ENCODE measurements around the gene HIBADH. TPM values are rescaled to one million over a fixed set of nuclear protein-coding genes. Genes with fewer than 3 reads are reported as not detected.

Gene HIBADH
- total and polyA plus RNA-seq, 2 donors (not counting 3 experiments of a cell fraction or from before 2014, with no cell fraction given), result 22.6 to 30.5 TPM

- BruUV-seq (replicated peaks), result no TSS peak
- intact Hi-C loops (cut with micrococcal nuclease), result no loop called here
- Histone ChIP-seq H3K9me1 (replicated peaks; ENCODE audit: control insufficient read depth, extremely low read depth, insufficient read depth, low read length) (no peaks in the 10 kb centered on the region), H3K9ac (replicated peaks; ENCODE audit: extremely low read depth, insufficient read depth, low read length) (no peak overlapping the region), H4K20me1 (replicated peaks; ENCODE audit: control insufficient read depth, extremely low read depth, insufficient read depth, low read length) (no peaks in the 10 kb centered on the region), H3K79me2 (ENCODE audit: control insufficient read depth, insufficient read depth, low read length) (no peaks in the 10 kb centered on the region), H3K4me1 (ENCODE audit: control insufficient read depth, extremely low read depth, insufficient read depth, low read length) (no peaks in the 10 kb centered on the region), H3K27ac (ENCODE audit: insufficient read depth, low read depth, low read length) (no peak overlapping the region), H3K27me3 (ENCODE audit: control insufficient read depth in 2 of 2, insufficient read depth in 2 of 2, low read length in 2 of 2) (no peaks in the 10 kb centered on the region), H3K9me3 (replicated peaks; ENCODE audit: control insufficient read depth, insufficient read depth, low read length) (no peaks in the 10 kb centered on the region), H3K36me3 (ENCODE audit: control insufficient read depth in 2 of 2, extremely low read depth in 1 of 2, insufficient read depth in 2 of 2, low read length in 2 of 2) (no peaks in the 10 kb centered on the region), H3K4me2 (ENCODE audit: insufficient read depth, low read length) (no peak overlapping the region), H3K4me3 (replicated peaks in 1 of 3; ENCODE audit: insufficient read depth in 1 of 3, low read depth in 1 of 3, low read length in 3 of 3) (no peak overlapping the region), H2AFZ (ENCODE audit: low read depth, low read length) (no peak overlapping the region)
- DNase-seq (ENCODE audit: low read depth, low spot score), result no peak
- no peak for TF ChIP-seq JUN (IDR thresholded peaks at IDR 0.05; ENCODE audit: borderline replicate concordance, insufficient read depth, insufficient read length, low read depth)
- TF ChIP-seq MYC (IDR thresholded peaks at IDR 0.05; ENCODE audit: low read depth, low read length), result no peak
- TF ChIP-seq POLR2AphosphoS5 (IDR thresholded peaks at IDR 0.05; ENCODE audit: insufficient read depth, low read depth, low read length), result no peak
- no peak for TF ChIP-seq EZH2 (IDR thresholded peaks at IDR 0.05; ENCODE audit: borderline replicate concordance, low read depth, low read length, severe bottlenecking)
- no peak for TF ChIP-seq FOS (IDR thresholded peaks at IDR 0.05; ENCODE audit: borderline replicate concordance, insufficient read depth, low read length)
- no peak for TF ChIP-seq CTCF (IDR thresholded peaks at IDR 0.05; ENCODE audit: extremely low read depth in 1 of 2, insufficient read depth in 1 of 2, low read depth in 1 of 2, low read length in 2 of 2)
- no peak for TF ChIP-seq POLR2A (IDR thresholded peaks at IDR 0.05; ENCODE audit: low read depth, low read length)
- TF ChIP-seq MAX (IDR thresholded peaks at IDR 0.05; ENCODE audit: insufficient read depth, insufficient read length), result no peak
- no peak for TF ChIP-seq GATA2 (IDR thresholded peaks at IDR 0.05; ENCODE audit: insufficient read depth, insufficient read length, low read depth, low read length)
- ChIA-PET POLR2A (no interaction called here), CTCF (interaction anchor here (0.8 to 2.1 kb wide), 8 partner anchors 8 to 433 kb away, joined by 3 to 7 read pairs (median 3); no protein-coding TSS in a partner anchor)
- no peak for FAIRE-seq
- dilution Hi-C loops (cut with MboI; ENCODE audit: extremely low pct_ligation_motif_present, low sequenced_read_pairs), result no loop called here
Measured at GRCh38 chr7:27586825-27587224, 75.9 kb downstream of the HIBADH start.

Data from endothelial cell of umbilical vein (primary cell).